ENCODE results near the gene CAMSAP3.

The CAMSAP3 gene

GRCh38 chr19:7647156-7647555 lies 51.5 kb downstream of the CAMSAP3 start:
- peaks cover 6 to 13% of the 10 kb centered on the region in 2 donors for H3K36me3 ChIP-seq (ENCODE audit: control insufficient read depth in 2 of 2, insufficient read depth in 2 of 2, low read length in 2 of 2)
- peaks cover 0 to 2% of the 10 kb centered on the region in 2 donors for H3K4me1 ChIP-seq (ENCODE audit: control insufficient read depth in 2 of 2, insufficient read depth in 2 of 2, low read length in 2 of 2)
- H3K4me3 ChIP-seq (ENCODE audit: low read length in 2 of 2), result no peak overlapping the region
- H3K27me3 ChIP-seq (ENCODE audit: control insufficient read depth in 2 of 2, insufficient read depth in 2 of 2, low read length in 2 of 2), result no peaks in the 10 kb centered on the region
- H3K9ac ChIP-seq (ENCODE audit: low read depth in 1 of 2, low read length in 2 of 2), result no peak overlapping the region
- no peaks in the 10 kb centered on the region for H3K9me3 ChIP-seq (ENCODE audit: control insufficient read depth in 2 of 2, low read length in 2 of 2)
- H3K27ac ChIP-seq (ENCODE audit: low read depth in 2 of 2, low read length in 2 of 2), result no peak overlapping the region

DNA sequence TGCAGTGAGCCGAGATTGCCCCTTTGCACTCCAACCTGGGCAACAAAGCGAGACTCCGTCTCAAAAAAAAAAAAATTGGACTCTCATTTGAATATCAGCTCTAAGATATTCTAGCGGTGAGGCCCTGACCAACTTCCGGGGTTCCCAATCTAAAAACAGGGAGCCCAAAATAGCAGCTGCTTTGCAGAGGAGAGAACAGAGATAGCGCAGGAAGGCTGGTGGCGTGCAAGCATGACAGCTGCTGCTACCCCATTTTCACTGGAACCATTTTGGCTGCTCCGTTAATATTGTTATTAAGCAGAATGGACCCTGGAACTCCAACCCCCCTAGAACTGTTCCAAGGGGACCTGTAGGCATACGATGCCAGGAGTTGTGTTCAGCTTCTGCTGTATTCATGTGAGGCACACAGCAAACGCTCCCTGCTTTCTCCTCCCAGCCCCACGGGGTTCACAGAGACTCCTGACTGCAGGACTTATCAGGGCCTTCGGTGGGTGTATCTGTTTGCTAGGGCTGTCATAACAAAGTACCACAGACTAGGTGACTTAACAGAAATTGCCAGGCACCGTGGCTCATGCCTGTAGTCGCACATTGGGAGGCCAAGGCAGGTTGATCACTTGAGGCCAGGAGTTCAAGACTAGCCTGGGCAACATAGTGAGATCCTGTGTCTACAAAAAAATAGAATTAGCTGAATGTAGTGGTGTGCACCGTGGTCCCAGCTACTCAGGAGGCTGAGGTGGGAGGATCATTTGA lies 52.8 kb downstream of the CAMSAP3 start:
- Histone ChIP-seq H3K27ac (ENCODE audit: low read depth in 2 of 2, low read length in 2 of 2) (no peak overlapping the region), H3K9me3 (ENCODE audit: control insufficient read depth in 2 of 2, low read length in 2 of 2) (no peaks in the 10 kb centered on the region), H3K4me3 (ENCODE audit: low read length in 2 of 2) (no peak overlapping the region), H3K4me1 (ENCODE audit: control insufficient read depth in 2 of 2, insufficient read depth in 2 of 2, low read length in 2 of 2) (peaks cover 0 to 6% of the 10 kb centered on the region in 2 donors), H3K9ac (ENCODE audit: low read depth in 1 of 2, low read length in 2 of 2) (no peak overlapping the region), H3K36me3 (ENCODE audit: control insufficient read depth in 2 of 2, insufficient read depth in 2 of 2, low read length in 2 of 2) (peaks cover 3 to 8% of the 10 kb centered on the region in 2 donors), H3K27me3 (ENCODE audit: control insufficient read depth in 2 of 2, insufficient read depth in 2 of 2, low read length in 2 of 2) (no peaks in the 10 kb centered on the region)

DNA sequence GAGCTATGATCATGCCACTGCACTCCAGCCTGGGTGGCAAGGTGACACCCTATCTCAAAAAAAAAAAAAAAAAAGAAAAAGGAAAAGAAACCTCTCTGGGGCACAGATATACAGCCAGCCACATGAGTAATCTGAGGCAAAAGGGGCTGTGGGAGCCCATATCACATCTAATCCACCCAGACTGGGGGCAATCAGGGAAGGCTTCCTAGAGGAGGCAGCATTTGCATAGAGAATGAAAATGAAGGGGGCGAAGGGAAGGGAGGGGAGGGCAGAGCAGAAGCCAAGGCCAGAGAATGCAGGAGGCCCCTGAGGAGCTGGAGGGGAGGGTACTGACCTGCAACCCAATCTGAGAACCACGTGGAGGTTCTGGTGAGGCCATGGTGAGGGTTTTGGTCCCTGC lies 54.5 kb downstream of the CAMSAP3 start:
- H3K27ac ChIP-seq (ENCODE audit: low read depth in 2 of 2, low read length in 2 of 2), result no peak overlapping the region
- H3K9me3 ChIP-seq (ENCODE audit: control insufficient read depth in 2 of 2, low read length in 2 of 2), result no peaks in the 10 kb centered on the region
- peaks cover 3 to 4% of the 10 kb centered on the region in 2 donors for H3K36me3 ChIP-seq (ENCODE audit: control insufficient read depth in 2 of 2, insufficient read depth in 2 of 2, low read length in 2 of 2)
- H3K27me3 ChIP-seq (ENCODE audit: control insufficient read depth in 2 of 2, insufficient read depth in 2 of 2, low read length in 2 of 2), result no peaks in the 10 kb centered on the region
- H3K9ac ChIP-seq (ENCODE audit: low read depth in 1 of 2, low read length in 2 of 2), result no peak overlapping the region
- H3K4me3 ChIP-seq (ENCODE audit: low read length in 2 of 2), result no peak overlapping the region
- H3K4me1 ChIP-seq (ENCODE audit: control insufficient read depth in 2 of 2, insufficient read depth in 2 of 2, low read length in 2 of 2), result peaks cover 0 to 6% of the 10 kb centered on the region in 2 donors

DNA sequence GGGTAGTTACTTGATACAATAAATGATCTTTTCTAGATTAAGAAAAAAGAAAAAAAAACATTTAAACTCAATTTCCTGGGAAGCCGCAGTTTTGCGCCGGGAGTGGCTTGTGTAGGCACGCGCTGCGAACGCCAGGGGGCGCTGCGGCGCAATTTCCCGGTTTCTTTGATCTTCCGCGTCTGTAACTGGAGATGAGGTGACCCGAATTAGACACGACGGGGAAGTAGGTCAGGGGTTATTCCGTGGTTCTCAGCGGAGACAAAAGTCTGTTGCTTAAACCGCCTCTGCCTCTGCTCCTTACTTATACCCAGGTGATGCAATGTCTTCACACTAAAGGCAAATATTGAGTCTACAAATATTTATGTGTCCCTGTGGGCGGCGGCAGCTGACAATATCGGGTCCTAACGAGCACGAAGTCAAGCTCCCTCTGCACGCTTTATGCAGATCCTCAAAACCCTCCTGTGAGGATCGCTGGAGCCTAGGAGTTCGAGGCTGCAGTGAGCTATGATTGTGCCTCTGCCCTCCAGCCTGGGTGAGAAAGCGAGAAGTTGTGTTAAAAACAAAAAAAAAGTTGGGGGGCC lies 56.5 kb downstream of the CAMSAP3 start:
- H3K27me3 ChIP-seq (ENCODE audit: control insufficient read depth in 2 of 2, insufficient read depth in 2 of 2, low read length in 2 of 2), result no peaks in the 10 kb centered on the region
- peak overlapping the region in 1 of 2 donors; percentile 68 for H3K4me3 ChIP-seq (ENCODE audit: low read length in 2 of 2)
- peak overlapping the region; percentile 2 to 56 for H3K9ac ChIP-seq (ENCODE audit: low read depth in 1 of 2, low read length in 2 of 2)
- peaks cover 0 to 6% of the 10 kb centered on the region in 2 donors for H3K4me1 ChIP-seq (ENCODE audit: control insufficient read depth in 2 of 2, insufficient read depth in 2 of 2, low read length in 2 of 2)
- peak overlapping the region in 1 of 2 donors; percentile 48 for H3K27ac ChIP-seq (ENCODE audit: low read depth in 2 of 2, low read length in 2 of 2)
- H3K36me3 ChIP-seq (ENCODE audit: control insufficient read depth in 2 of 2, insufficient read depth in 2 of 2, low read length in 2 of 2), result no peaks in the 10 kb centered on the region
- no peaks in the 10 kb centered on the region for H3K9me3 ChIP-seq (ENCODE audit: control insufficient read depth in 2 of 2, low read length in 2 of 2)

DNA sequence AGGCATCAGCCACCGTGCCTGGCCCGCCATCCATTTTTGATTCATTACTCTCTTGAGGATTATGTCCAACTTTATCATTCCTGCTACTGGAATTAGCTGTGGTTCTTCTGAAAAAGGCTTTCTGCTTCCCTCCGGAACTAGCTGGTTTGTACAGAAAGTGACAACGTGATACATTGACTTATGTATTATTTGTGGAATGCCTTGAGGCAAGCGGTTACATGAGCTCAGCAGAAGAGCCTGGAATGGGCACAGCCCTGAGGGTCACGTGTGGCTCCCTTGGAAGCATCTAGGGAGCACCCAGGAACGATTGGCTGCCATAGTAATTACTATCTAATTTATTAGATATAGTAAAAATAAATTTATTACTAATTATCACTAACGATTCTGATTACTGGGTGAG lies 58.7 kb downstream of the CAMSAP3 start:
- H3K4me3 ChIP-seq (ENCODE audit: low read length in 2 of 2), result no peak overlapping the region
- no peak overlapping the region for H3K27ac ChIP-seq (ENCODE audit: low read depth in 2 of 2, low read length in 2 of 2)
- H3K4me1 ChIP-seq (ENCODE audit: control insufficient read depth in 2 of 2, insufficient read depth in 2 of 2, low read length in 2 of 2), result peaks cover 0 to 6% of the 10 kb centered on the region in 2 donors
- no peaks in the 10 kb centered on the region for H3K9me3 ChIP-seq (ENCODE audit: control insufficient read depth in 2 of 2, low read length in 2 of 2)
- no peaks in the 10 kb centered on the region for H3K36me3 ChIP-seq (ENCODE audit: control insufficient read depth in 2 of 2, insufficient read depth in 2 of 2, low read length in 2 of 2)
- no peaks in the 10 kb centered on the region for H3K27me3 ChIP-seq (ENCODE audit: control insufficient read depth in 2 of 2, insufficient read depth in 2 of 2, low read length in 2 of 2)
- no peak overlapping the region for H3K9ac ChIP-seq (ENCODE audit: low read depth in 1 of 2, low read length in 2 of 2)

GRCh38 chr19:7655581-7655980 lies 59.9 kb downstream of the CAMSAP3 start:
- Histone ChIP-seq H3K9me3 (ENCODE audit: control insufficient read depth in 2 of 2, low read length in 2 of 2) (no peaks in the 10 kb centered on the region), H3K27ac (ENCODE audit: low read depth in 2 of 2, low read length in 2 of 2) (no peak overlapping the region), H3K27me3 (ENCODE audit: control insufficient read depth in 2 of 2, insufficient read depth in 2 of 2, low read length in 2 of 2) (no peaks in the 10 kb centered on the region), H3K4me3 (ENCODE audit: low read length in 2 of 2) (no peak overlapping the region), H3K9ac (ENCODE audit: low read depth in 1 of 2, low read length in 2 of 2) (no peak overlapping the region), H3K36me3 (ENCODE audit: control insufficient read depth in 2 of 2, insufficient read depth in 2 of 2, low read length in 2 of 2) (no peaks in the 10 kb centered on the region), H3K4me1 (ENCODE audit: control insufficient read depth in 2 of 2, insufficient read depth in 2 of 2, low read length in 2 of 2) (peaks cover 0 to 6% of the 10 kb centered on the region in 2 donors)

- H3K9ac ChIP-seq (ENCODE audit: low read depth in 1 of 2, low read length in 2 of 2), result no peak overlapping the region
- H3K36me3 ChIP-seq (ENCODE audit: control insufficient read depth in 2 of 2, insufficient read depth in 2 of 2, low read length in 2 of 2), result no peaks in the 10 kb centered on the region
- no peak overlapping the region for H3K4me3 ChIP-seq (ENCODE audit: low read length in 2 of 2)
- H3K27ac ChIP-seq (ENCODE audit: low read depth in 2 of 2, low read length in 2 of 2), result no peak overlapping the region
- peaks cover 0 to 3% of the 10 kb centered on the region in 2 donors for H3K4me1 ChIP-seq (ENCODE audit: control insufficient read depth in 2 of 2, insufficient read depth in 2 of 2, low read length in 2 of 2)
- H3K9me3 ChIP-seq (ENCODE audit: control insufficient read depth in 2 of 2, low read length in 2 of 2), result no peaks in the 10 kb centered on the region
- no peaks in the 10 kb centered on the region for H3K27me3 ChIP-seq (ENCODE audit: control insufficient read depth in 2 of 2, insufficient read depth in 2 of 2, low read length in 2 of 2)
Measured at GRCh38 chr19:7657131-7657751, 61.6 kb downstream of the CAMSAP3 start.

- H3K9me3 ChIP-seq (ENCODE audit: control insufficient read depth in 2 of 2, low read length in 2 of 2), result no peaks in the 10 kb centered on the region
- no peaks in the 10 kb centered on the region for H3K36me3 ChIP-seq (ENCODE audit: control insufficient read depth in 2 of 2, insufficient read depth in 2 of 2, low read length in 2 of 2)
- H3K4me1 ChIP-seq (ENCODE audit: control insufficient read depth in 2 of 2, insufficient read depth in 2 of 2, low read length in 2 of 2), result no peaks in the 10 kb centered on the region
- no peaks in the 10 kb centered on the region for H3K27me3 ChIP-seq (ENCODE audit: control insufficient read depth in 2 of 2, insufficient read depth in 2 of 2, low read length in 2 of 2)
- no peak overlapping the region for H3K4me3 ChIP-seq (ENCODE audit: low read length in 2 of 2)
- no peak overlapping the region for H3K9ac ChIP-seq (ENCODE audit: low read depth in 1 of 2, low read length in 2 of 2)
- no peak overlapping the region for H3K27ac ChIP-seq (ENCODE audit: low read depth in 2 of 2, low read length in 2 of 2)
Measured at GRCh38 chr19:7658219-7658686, 62.6 kb downstream of the CAMSAP3 start.

GRCh38 chr19:7661744-7662538 lies 66.3 kb downstream of the CAMSAP3 start:
- H3K4me3 ChIP-seq (ENCODE audit: low read length in 2 of 2), result no peak overlapping the region
- H3K9me3 ChIP-seq (ENCODE audit: control insufficient read depth in 2 of 2, low read length in 2 of 2), result no peaks in the 10 kb centered on the region
- no peak overlapping the region for H3K27ac ChIP-seq (ENCODE audit: low read depth in 2 of 2, low read length in 2 of 2)
- H3K9ac ChIP-seq (ENCODE audit: low read depth in 1 of 2, low read length in 2 of 2), result no peak overlapping the region
- no peaks in the 10 kb centered on the region for H3K36me3 ChIP-seq (ENCODE audit: control insufficient read depth in 2 of 2, insufficient read depth in 2 of 2, low read length in 2 of 2)
- H3K4me1 ChIP-seq (ENCODE audit: control insufficient read depth in 2 of 2, insufficient read depth in 2 of 2, low read length in 2 of 2), result no peaks in the 10 kb centered on the region
- H3K27me3 ChIP-seq (ENCODE audit: control insufficient read depth in 2 of 2, insufficient read depth in 2 of 2, low read length in 2 of 2), result no peaks in the 10 kb centered on the region

All from mucosa of rectum (tissue), 2 donors.